ENCODE results near the gene CATSPER3. TPM values are rescaled to one million over a fixed set of nuclear protein-coding genes. Genes with fewer than 3 reads are reported as not detected.

Gene CATSPER3
- total and polyA plus RNA-seq, 2 experiments from 2014 or later, result 0.11 to 0.14 TPM

DNA sequence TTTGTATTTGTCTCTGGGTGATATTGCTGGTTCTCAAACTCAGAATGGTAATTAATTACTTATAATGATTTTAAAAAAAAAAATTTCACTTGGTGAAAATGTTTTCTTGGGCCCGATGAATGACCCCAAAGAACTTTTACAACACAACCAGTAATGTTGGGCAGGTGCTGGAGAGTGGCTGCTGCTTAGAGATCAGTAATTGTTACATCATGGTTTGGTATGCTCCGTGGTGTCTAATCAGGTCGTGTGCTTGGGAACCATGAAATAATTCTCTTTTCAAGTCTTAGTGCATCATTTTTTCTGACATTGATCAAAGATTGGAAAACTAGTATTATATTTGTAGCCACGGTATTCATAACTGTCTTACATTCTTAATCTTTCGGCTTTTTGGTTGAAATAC lies 33.5 kb upstream of the CATSPER3 start:
- Histone ChIP-seq H3K9me3 (ENCODE audit: low read depth) (no peaks in the 10 kb centered on the region), H3K27ac (no peak overlapping the region), H4K20me1 (ENCODE audit: insufficient read depth) (no peaks in the 10 kb centered on the region), H3K9me2 (ENCODE audit: insufficient read depth) (no peaks in the 10 kb centered on the region), H3K4me2 (ENCODE audit: unreplicated experiment) (no peak overlapping the region), H3K27me3 (replicated peaks; ENCODE audit: insufficient read depth) (no peaks in the 10 kb centered on the region), H3K4me1 (ENCODE audit: insufficient read depth) (no peaks in the 10 kb centered on the region), H2AFZ (no peak overlapping the region), H3K9ac (no peak overlapping the region), H3F3A (ENCODE audit: insufficient read depth) (no peaks in the 10 kb centered on the region), H3K79me2 (ENCODE audit: insufficient read depth) (no peaks in the 10 kb centered on the region), H3K36me3 (ENCODE audit: low read depth) (peaks cover 16% of the 10 kb centered on the region; the same call in 1 of the 2 replicates), H3K4me3 (no peak overlapping the region)
- no peak for TF ChIP-seq EZH2phosphoT487 (IDR thresholded peaks at IDR 0.05; ENCODE audit: insufficient read depth, low read depth)
- TF ChIP-seq EZH2 (IDR thresholded peaks at IDR 0.05; ENCODE audit: insufficient read depth, poor library complexity, severe bottlenecking), result no peak
- in situ Hi-C loops (cut with MboI), result no loop called here
- DNase-seq, result no peak
- 92 to 96% methylated on average over 5 of the region's 5 CpGs for WGBS, 2 experiments (ENCODE audit: low coverage in 1 of 2, low lambda C conversion rate in 2 of 2, missing lambda C conversion rate in 2 of 2)

DNA sequence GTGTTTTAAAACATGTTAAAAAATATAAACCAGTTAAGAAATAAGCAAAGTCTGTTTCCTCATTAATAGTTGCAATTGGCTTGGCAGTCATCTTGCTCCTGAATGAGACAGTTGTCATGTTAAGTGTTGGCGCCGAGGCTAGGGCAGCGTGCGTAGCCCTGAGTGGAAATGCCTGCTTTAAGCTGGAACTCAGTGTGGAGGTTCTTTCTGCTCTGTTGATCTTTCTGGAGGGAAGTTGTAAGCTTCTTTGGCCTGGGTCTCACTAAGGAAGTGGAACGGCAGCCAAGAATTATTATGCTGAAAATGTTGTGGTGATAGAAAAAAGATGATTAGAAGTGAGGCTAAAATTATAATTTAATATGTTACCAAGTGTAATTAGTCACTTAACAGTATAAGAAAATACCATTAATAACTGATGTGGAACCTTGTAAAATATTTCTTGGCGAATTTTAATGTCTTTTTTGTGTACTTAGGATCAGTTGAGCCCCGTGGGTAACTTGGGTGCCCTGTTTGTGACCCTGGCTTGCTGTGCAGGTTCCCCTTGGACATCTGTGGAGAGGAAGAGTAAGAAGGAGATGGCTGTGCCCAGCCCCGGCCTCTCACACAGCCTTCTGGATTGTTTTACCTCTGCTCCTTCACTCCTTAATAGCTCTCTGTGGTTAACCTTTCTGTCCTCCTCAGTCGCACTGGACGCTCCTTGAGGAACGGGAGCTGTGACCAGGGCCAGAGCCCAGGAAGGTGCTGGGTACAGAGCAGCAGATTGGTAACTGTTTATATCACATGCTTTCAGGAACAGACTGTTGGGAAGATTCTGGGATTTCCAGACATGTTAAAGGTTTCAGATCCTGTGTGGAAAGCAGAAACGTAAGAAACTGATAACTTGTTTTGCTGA lies 31.8 kb upstream of the CATSPER3 start:
- Histone ChIP-seq H4K20me1 (ENCODE audit: insufficient read depth) (no peaks in the 10 kb centered on the region), H3K27ac (no peak overlapping the region), H3K36me3 (ENCODE audit: low read depth) (peaks cover 16% of the 10 kb centered on the region; the same call in 1 of the 2 replicates), H3K27me3 (replicated peaks; ENCODE audit: insufficient read depth) (no peaks in the 10 kb centered on the region), H2AFZ (no peak overlapping the region), H3K9ac (no peak overlapping the region), H3K9me2 (ENCODE audit: insufficient read depth) (no peaks in the 10 kb centered on the region), H3F3A (ENCODE audit: insufficient read depth) (no peaks in the 10 kb centered on the region), H3K4me2 (ENCODE audit: unreplicated experiment) (no peak overlapping the region), H3K79me2 (ENCODE audit: insufficient read depth) (no peaks in the 10 kb centered on the region), H3K4me1 (ENCODE audit: insufficient read depth) (no peaks in the 10 kb centered on the region), H3K9me3 (ENCODE audit: low read depth) (no peaks in the 10 kb centered on the region), H3K4me3 (no peak overlapping the region)
- no peak for DNase-seq
- in situ Hi-C loops (cut with MboI), result no loop called here
- TF ChIP-seq EZH2phosphoT487 (IDR thresholded peaks at IDR 0.05; ENCODE audit: insufficient read depth, low read depth) (no peak), EZH2 (IDR thresholded peaks at IDR 0.05; ENCODE audit: insufficient read depth, poor library complexity, severe bottlenecking) (no peak)
- WGBS, 2 experiments (ENCODE audit: low coverage in 1 of 2, low lambda C conversion rate in 2 of 2, missing lambda C conversion rate in 2 of 2), result 73 to 78% methylated on average over 12 of the region's 12 CpGs

DNA sequence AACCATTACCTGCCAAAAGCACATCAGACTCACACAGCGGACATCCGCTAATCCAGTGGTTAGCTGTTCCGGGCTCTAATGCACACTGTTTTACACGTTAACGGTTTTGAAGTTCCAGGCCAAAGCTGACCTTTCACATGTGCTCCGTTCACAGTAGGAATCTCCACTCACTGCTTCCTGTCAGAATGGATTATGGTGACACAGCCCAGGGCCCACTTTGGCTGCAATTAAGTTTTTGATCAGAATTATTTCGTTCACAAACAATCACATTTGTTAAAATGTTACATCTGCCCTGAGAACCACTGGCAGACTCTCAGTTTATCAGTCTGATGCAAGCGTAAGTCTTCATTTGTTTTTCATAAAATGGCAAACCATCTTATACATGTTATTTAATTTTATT lies 30.2 kb upstream of the CATSPER3 start:
- H3K9ac ChIP-seq, result no peak overlapping the region
- peaks cover 16% of the 10 kb centered on the region; the same call in 1 of the 2 replicates for H3K36me3 ChIP-seq (ENCODE audit: low read depth)
- WGBS, 2 experiments (ENCODE audit: low coverage in 1 of 2, low lambda C conversion rate in 2 of 2, missing lambda C conversion rate in 2 of 2), result 85% methylated on average over 8 of the region's 8 CpGs
- no peaks in the 10 kb centered on the region for H3K9me2 ChIP-seq (ENCODE audit: insufficient read depth)
- H3K4me3 ChIP-seq, result no peak overlapping the region
- no peaks in the 10 kb centered on the region for H3K79me2 ChIP-seq (ENCODE audit: insufficient read depth)
- H3K9me3 ChIP-seq (ENCODE audit: low read depth), result no peaks in the 10 kb centered on the region
- no peaks in the 10 kb centered on the region for H3K27me3 ChIP-seq (replicated peaks; ENCODE audit: insufficient read depth)
- no peaks in the 10 kb centered on the region for H3F3A ChIP-seq (ENCODE audit: insufficient read depth)
- no peak for TF ChIP-seq EZH2 (IDR thresholded peaks at IDR 0.05; ENCODE audit: insufficient read depth, poor library complexity, severe bottlenecking)
- no peak for TF ChIP-seq EZH2phosphoT487 (IDR thresholded peaks at IDR 0.05; ENCODE audit: insufficient read depth, low read depth)
- H4K20me1 ChIP-seq (ENCODE audit: insufficient read depth), result no peaks in the 10 kb centered on the region
- in situ Hi-C loops (cut with MboI), result no loop called here
- H3K4me2 ChIP-seq (ENCODE audit: unreplicated experiment), result no peak overlapping the region
- H2AFZ ChIP-seq, result no peak overlapping the region
- H3K27ac ChIP-seq, result no peak overlapping the region
- no peaks in the 10 kb centered on the region for H3K4me1 ChIP-seq (ENCODE audit: insufficient read depth)
- DNase-seq, result no peak

DNA sequence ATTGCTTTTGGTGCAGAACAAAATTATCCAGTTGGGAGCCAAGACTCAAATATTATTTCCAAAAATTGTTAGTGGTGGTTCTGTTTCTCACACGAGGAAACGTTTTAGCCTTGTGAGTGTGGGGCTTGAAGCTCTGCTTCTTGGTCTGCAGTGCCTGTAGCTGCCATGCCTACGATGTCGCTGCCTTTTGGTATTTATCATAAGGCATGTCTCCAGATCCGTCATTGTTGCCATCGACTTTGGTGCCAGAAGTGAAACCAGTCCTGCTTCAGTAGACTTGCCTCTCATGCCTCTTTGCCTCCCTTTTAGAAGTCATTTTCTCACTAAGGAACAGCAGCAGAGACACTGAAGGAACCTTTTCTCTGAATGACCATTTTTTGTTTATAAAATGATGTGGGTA lies 29.7 kb upstream of the CATSPER3 start:
- Histone ChIP-seq H2AFZ (no peak overlapping the region), H4K20me1 (ENCODE audit: insufficient read depth) (no peaks in the 10 kb centered on the region), H3K4me1 (ENCODE audit: insufficient read depth) (no peaks in the 10 kb centered on the region), H3K79me2 (ENCODE audit: insufficient read depth) (no peaks in the 10 kb centered on the region), H3K4me2 (ENCODE audit: unreplicated experiment) (no peak overlapping the region), H3K4me3 (no peak overlapping the region), H3F3A (ENCODE audit: insufficient read depth) (no peaks in the 10 kb centered on the region), H3K27ac (no peak overlapping the region), H3K9ac (no peak overlapping the region), H3K9me3 (ENCODE audit: low read depth) (no peaks in the 10 kb centered on the region), H3K27me3 (replicated peaks; ENCODE audit: insufficient read depth) (no peaks in the 10 kb centered on the region), H3K9me2 (ENCODE audit: insufficient read depth) (no peaks in the 10 kb centered on the region), H3K36me3 (ENCODE audit: low read depth) (peaks cover 16% of the 10 kb centered on the region; the same call in 1 of the 2 replicates)
- 81 to 82% methylated on average over 6 of the region's 6 CpGs for WGBS, 2 experiments (ENCODE audit: low coverage in 1 of 2, low lambda C conversion rate in 2 of 2, missing lambda C conversion rate in 2 of 2)
- no peak for DNase-seq
- in situ Hi-C loops (cut with MboI), result no loop called here
- no peak for TF ChIP-seq EZH2 (IDR thresholded peaks at IDR 0.05; ENCODE audit: insufficient read depth, poor library complexity, severe bottlenecking)
- TF ChIP-seq EZH2phosphoT487 (IDR thresholded peaks at IDR 0.05; ENCODE audit: insufficient read depth, low read depth), result no peak

All from GM23248 (cell line).